Stimulated activated CD4-positive, alpha-beta T cell treated with anti-CD3 and anti-CD28 coated beads, Interleukin-4, amount 100 ng/mL, for 1 hour (primary cell): ENCODE results near the gene FREM1.

Source experiments
- DNase-seq: peaks from one replicate; pipeline ENCODE4 v3.0.0-alpha.2; 2020

Gene FREM1

GRCh38 chr9:14908295-14909180 lies 1.7 kb downstream of the FREM1 start:
- no peak for DNase-seq

- no peak for DNase-seq
Observed at GRCh38 chr9:14907696-14908095, 2.5 kb downstream of the FREM1 start.

- no peak for DNase-seq
Observed at GRCh38 chr9:14907360-14907685, 2.9 kb downstream of the FREM1 start.

DNA sequence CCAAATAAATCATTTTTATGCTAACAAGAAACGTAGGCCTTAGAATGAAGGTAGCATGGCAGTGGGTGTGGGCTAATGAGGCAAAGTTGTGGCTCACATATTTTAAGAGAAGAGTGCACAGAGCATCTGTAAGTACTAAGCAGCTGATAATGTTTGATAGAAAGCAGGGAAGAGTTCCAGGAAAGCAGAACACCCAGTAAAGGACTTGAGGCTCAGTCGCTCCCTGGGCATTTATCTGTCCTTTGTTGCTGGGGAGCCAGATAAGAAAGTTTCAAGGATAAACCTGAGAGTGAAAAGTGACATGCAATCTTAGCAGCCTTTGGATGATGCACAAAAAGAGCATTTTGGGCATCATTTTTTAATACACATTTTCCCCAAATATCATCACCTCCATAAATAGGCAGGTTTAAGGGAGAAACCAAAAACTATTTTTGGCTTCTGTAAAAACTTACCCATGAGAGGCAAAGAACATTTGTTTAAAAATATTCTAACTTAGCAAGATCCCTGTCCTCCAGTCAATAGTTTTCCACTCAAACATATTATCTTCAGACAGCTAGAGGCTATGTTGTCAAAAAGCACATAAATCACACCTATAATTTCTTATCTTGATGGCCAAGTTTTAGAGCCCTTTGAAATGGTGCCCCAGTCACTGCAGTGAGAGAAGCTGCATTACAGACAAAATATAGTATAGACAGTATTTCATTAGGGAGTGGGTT lies 3.4 kb downstream of the FREM1 start:
- no peak for DNase-seq

DNA sequence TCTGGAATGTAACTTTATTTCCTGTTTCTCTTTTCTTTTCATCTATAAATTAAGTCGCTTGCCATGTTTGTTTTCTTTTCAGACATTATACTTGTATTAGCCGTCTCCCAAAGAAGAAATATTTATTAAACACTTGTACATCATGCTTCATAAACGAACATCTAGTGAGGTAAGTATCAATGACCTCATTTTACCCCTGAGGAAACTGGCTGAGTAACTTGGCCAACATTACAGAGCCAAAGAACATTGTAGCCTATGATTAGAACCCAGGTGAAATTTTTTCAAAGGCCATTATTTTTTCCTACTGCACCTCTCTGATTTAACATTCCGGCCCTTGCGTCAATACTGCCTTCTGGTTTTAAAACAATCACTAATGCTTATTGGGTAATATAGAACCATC lies 4.2 kb downstream of the FREM1 start:
- DNase-seq: no peak

DNA sequence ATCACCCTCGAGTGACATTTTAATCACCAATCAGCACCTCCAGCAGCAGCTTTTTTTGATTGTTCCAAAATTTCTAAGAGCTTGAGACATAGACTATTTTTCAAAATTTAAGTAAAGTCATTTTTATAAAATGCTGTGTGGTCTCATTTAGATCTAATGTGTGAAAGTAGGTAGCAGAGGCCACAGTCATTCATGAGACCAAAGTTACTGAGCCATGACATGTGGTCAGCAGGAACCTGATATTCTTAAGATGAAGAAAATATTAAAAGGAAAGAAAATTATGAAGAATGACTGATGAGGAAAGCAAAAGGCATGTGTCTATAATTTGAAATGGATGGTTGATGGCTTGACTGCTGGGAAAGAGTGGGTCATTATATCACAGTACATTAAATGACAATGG lies 7.2 kb downstream of the FREM1 start:
- DNase-seq: no peak

GRCh38 chr9:14902561-14902960 lies 7.7 kb downstream of the FREM1 start:
- no peak for DNase-seq

DNA sequence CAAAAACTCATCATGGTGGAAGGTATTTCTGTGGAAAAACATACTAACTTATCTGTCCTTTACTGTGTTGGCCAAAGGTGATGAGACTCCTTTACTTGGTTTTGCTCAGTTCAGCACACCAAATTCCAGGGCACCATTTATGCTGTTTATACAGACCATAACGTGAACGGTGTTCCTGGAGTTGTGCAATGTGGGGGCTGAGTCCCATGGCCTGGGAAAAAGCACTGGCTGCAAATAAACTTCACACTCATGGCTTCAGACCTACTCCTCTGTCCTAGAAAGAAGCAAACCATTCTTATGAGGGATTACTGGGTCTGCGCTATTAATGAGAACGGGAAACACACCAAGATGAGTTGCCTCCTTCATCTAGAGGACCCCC lies 10.4 kb downstream of the FREM1 start:
- DNase-seq: no peak

DNA sequence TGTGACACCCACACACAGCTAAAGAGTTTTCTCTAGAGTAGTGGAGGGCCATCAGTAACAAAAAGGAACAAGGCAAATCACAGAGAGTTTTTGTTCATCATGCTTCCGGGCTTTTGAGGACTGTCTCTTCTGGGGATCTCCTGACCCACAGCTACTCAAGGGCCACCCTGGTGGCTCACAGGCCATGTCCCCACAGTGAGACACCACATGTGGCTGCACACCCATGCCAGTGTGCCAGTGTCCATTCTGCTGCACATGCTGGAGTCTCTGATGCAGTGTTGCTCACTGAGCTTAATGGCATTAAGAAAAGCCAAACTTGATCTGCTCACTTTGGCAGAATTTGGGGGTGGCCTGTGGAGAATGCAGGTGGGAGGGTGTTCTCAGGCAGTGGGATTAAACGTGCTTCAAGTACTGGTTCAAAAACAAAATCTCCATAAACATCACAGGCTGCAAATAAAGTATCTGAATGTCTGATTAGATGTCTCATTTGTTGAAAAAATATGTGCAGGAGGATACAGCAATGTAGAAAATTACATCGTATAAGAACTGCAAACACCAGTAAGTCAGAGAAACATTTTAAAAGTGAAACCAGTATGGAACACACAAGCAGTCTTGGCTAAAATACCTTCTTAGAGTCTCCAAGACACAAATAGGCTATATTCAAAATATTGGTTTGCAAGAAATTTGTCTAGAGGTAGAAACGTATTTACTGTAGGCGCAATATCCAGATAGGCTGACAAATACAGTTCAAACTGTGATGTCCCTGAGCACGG lies 11.0 kb downstream of the FREM1 start:
- DNase-seq: no peak

DNA sequence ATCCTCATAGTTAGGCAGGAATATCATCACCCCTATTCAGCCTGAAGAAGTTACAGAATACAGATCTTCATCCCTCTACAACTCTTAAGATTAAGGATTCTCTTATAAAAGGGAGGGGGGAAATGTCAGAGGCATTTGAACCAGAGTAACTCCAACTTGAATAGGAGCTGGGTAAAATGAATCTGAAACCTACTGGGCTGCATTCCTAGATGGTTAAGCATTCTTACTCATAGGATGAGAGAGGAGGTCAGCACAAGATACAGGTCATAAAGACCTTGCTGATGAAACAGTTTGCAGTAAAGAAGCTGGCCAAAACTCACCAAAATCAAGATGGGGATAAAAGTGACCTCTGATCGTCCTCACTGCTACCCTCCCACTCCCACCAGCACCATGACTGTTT lies 14.4 kb downstream of the FREM1 start:
- no peak for DNase-seq

GRCh38 chr9:14893280-14893679 lies 16.9 kb downstream of the FREM1 start:
- no peak for DNase-seq

DNA sequence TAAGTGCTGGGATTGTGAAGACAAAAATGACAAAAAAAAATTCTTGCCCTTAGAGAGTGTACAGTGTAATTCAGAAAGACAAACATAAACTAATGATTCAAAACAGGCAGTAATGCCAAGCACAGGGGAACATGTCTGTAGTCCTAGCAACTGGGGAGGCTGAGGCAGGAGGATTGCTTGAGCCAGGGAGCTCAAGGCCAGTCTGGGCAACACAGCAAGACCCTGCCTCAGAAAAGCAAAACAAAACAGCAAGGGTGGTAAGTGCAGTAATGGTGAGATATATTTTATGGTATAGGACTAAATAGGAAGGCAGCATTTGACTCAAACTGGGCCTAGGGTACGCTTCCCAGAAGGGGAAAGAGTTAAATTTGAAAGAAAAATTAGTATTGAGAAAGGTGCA lies 18.9 kb downstream of the FREM1 start:
- no peak for DNase-seq

- no peak for DNase-seq
Observed at GRCh38 chr9:14889451-14889850, 20.8 kb downstream of the FREM1 start.

- DNase-seq: no peak
Observed at GRCh38 chr9:14888875-14889274, 21.4 kb downstream of the FREM1 start.

- no peak for DNase-seq
Observed at GRCh38 chr9:14888272-14888671, 22.0 kb downstream of the FREM1 start.

DNA sequence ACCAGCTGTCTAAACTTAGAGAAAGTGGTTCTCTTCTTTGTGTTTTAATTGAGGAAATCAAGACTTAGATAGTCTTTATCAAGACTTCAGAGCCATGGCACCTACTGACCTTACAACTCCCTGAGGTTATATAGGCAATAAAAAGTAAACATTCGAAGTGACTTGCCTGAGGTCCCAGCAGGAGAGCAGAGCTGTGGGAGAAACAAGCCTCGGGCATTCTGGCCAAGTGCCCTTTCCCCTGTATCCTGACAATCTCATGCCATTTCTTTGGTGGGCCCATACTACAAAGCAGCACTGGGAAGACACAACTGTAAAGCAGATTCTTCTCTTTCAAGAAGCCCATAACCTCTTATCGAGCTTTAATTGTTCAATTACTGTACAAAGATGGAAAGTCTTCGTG lies 23.1 kb downstream of the FREM1 start:
- no peak for DNase-seq

DNA sequence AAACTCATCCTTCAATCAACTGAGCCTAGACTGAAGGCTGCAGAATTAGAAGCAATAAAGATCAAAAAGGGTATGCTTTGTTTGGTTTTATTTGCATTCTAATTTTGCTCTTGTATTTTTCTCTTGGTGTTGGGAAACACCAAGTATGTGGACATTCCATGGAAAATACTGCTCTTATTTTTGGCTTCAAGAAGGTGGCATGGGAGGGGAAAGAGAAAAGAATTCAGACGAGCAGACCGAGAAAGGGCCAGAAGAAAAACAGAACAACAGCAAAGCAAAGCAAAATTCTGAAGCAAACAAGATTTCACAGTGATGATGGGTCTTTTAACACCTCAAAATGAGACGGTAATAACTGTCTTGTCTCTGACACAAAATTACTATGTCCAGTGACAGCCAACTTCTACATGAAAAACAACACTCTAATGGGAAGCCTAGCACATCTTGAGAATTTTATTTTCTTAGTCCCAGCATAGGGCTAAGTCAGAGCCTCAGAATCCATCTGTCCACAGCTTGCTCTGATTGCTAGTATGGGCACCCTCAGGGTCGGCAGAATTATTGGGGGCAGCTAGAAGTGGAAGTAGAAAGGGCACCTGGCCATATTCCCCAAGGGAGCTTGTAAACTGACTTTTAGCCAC lies 26.8 kb downstream of the FREM1 start:
- DNase-seq: no peak

GRCh38 chr9:14882090-14882489 lies 28.1 kb downstream of the FREM1 start:
- DNase-seq: no peak

GRCh38 chr9:14881006-14881405 lies 29.2 kb downstream of the FREM1 start:
- DNase-seq: no peak

- DNase-seq: no peak
Observed at GRCh38 chr9:14870090-14870489, 40.1 kb downstream of the FREM1 start.

GRCh38 chr9:14869671-14870070 lies 40.6 kb downstream of the FREM1 start:
- no peak for DNase-seq

GRCh38 chr9:14868772-14869583 lies 41.2 kb downstream of the FREM1 start:
- DNase-seq: no peak

- DNase-seq: no peak
Observed at GRCh38 chr9:14868418-14868771, 41.8 kb downstream of the FREM1 start.
